Limb (tissue), 2 donors: Measurements from ENCODE around the gene XIST.
"Not testable (repeated sequence)": the region's sequence is repeated elsewhere in the genome, so short reads cannot be mapped to it uniquely, and the experiment has no call there.

Experiments
- DNase-seq, 2 donors: peaks; one replicate each; pipeline ENCODE4 v3.0.0-alpha.2; 2016; ENCODE audit errors: extremely low spot score in 2 of 2

The XIST gene

GRCh38 chrX:73840120-73840924, 12.2 kb downstream of the XIST start:
- no peak for DNase-seq

GRCh38 chrX:73839152-73839551, 13.4 kb downstream of the XIST start:
- no peak for DNase-seq

DNA sequence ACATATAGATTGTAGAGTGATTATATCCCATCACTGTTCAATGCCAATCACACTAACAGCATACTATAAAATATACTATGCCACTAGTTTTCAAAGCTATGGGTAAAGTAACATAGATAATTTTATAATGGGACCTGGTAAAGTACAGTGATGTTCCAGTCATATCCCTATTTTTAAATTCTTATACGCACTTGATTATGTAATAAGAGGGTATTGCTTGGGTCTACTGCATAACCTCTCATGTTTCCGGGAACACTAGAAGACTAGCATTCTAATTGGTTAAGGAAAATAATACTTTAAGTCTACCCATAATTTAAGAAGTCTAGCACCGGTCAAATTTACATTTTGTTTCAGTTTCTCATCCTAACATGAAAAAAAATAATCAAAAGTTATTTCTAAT, 14.4 kb downstream of the XIST start:
- DNase-seq, result no peak

DNA sequence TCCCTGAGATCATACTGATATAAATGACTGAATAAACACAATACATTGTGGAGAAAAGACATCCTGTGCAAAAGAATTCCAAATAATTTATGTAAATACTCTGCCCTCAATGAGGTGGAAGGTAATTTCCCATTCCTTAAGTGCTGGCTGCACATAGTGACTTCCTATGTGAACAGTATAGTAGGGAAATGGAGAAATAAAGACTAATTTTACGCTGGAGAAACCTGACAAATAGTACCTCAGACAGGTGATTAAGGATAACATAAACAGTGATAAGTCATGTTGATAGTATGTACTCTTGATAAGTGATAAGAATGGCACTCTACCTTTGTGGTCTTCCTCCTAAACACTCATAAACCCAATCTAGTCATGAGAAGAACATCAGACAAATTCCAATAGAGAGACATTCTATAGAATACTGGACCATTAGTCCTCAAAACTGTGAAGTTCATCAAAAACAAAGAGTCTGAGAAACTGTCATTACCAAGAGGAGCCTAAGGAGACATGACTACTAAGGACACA, 15.5 kb downstream of the XIST start:
- DNase-seq, result no peak

DNA sequence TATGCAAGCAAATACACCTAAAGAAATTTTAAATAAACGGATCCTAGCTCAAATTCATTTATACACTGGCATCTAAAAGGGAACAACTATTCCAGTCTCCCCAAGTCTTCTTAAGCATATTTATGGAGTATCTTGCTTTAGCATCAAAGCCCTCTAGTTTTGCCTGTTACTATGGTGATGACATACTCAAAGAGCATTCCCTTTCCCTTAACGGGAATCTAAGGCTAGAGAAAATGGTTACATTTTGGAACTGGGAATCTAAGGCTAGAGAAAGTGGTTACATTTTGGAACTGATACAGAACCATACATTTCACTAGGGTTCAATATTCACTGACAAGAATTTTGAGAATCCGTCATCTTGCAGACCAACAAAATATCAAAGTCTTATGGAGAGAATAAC, 18.3 kb downstream of the XIST start:
- no peak for DNase-seq

GRCh38 chrX:73832319-73832718, 20.2 kb downstream of the XIST start:
- DNase-seq, result no peak

GRCh38 chrX:73831500-73831899, 21.0 kb downstream of the XIST start:
- DNase-seq, result no peak

DNA sequence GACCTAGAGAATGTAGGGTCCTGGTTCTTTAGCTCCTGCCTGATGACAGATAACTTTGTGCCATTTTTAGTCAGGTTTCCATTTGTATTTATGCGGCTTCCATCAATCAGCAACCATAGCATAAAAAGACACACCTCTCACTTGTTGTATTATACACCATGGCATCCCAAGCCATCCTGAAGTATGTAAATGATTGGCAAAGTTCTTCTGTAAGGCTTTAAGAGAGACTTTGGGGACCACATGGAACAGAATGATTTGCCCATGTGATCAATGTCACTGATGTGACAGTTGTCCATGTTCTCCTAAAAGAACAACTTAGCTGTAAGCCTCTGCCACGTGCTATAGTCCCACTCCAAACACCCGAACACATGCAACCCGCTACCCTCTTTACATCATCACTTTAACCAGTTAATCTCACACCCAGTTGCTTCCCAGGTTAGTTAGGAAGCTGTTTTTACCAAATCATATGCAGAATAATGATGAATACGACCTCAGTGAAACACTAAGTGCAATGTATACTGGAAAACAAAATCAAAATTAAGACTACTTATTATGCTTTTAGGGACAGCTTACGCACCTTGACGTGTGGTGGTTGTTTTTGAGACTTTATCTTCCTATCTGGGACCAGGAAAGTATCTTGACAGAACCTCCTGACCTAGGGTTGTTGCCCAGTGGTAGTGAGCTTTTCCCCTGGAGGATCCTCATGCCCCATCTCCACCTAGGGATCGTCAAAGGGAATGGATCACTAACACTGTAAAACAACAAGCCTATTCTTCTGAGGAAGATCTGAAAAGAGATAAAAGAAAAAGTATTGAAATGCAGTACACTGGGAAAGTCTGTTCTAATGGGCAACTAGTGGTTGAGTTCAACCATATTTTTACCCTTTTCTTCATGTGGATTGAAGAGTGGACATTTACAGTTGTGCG, 21.8 kb downstream of the XIST start:
- no peak for DNase-seq

DNA sequence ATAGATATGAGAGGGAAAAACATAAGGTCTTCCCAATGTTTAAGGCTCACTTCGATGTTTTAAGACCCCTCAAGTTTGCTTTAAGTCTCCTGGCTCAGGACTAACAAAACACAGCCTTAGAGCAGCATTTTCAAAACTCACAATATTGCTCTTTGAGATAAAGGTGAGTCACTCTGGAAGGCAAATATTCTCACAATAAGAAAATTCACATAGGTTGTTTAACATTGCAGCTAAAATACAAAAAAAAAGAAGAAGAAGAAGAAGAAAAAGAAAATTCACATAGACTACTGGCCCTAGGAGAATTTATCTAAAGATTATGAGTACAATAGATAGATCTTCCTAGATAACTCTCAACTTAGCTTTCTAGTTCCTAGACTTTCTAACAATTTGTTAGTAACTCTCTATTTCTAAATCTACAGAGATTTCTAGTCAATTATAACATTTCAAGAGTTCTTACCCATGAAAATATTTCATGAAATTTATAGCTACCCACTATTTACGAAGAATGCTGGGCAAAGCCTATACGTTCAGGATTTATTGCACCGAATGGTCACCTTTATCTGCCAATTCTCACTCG, 22.5 kb downstream of the XIST start:
- DNase-seq, result no peak

- no peak for DNase-seq
Observed at GRCh38 chrX:73828080-73828720, 24.3 kb downstream of the XIST start.

DNA sequence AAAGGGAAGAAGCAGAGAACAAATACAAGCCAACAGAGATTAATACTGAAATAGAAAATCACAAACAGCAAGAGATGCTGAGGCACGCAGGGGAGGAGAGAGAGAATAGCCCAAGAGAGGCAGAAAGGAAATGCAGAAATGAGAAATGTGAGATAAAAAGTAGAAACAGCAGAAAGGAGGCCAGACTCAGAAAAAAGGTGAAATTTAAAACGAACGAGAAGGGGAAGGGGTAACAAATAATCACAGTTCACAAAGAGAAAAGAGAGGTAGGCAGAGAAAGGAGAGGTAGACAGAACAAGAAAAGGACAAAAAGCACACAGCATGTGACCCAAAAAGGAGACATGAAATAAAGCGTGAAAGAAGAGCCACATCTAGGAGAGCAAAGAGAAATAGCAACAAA, 25.1 kb downstream of the XIST start:
- no peak for DNase-seq

DNA sequence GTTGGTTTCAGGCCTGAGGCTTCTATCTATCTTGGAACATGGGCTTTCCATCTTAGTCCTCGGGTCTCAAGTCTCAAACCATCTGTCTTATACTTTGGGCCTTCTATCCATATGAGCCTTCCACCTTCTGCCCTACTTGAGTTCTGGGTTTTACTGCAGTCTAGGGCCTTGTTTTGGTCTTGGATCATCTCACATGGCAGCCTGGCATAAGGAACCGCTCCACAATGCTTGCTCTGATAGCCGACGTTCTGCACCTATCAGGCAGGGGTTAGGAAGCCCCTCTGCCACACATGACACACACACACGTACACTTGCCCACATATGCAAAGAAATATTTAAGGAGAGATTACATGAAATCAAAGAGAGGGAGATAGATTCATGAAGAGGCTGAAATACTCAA, 25.5 kb downstream of the XIST start:
- DNase-seq, result no peak

DNA sequence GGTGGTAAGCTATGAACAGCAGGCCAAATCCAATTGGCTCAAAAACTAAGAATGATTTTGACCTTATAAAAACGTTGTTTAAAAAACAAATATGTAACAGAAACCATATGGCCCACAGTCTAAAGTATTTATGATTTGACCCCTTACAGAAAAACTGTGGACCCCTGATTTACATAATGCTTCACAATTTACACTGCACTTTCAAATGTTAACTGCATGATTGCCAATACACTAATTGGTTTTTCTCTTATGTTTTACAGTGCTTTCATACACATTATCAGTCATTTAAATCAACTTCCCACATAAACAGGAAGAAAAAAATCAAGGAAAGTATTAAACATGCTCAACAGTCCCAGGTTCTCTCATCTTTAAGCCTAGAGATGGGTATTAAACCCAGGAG, 26.9 kb downstream of the XIST start:
- no peak for DNase-seq

- DNase-seq, result no peak
Observed at GRCh38 chrX:73823473-73824004, 29.0 kb downstream of the XIST start.

- DNase-seq, result no peak
Observed at GRCh38 chrX:73822775-73823174, 29.7 kb downstream of the XIST start.

- no peak for DNase-seq
Observed at GRCh38 chrX:73821921-73822559, 30.5 kb downstream of the XIST start.

DNA sequence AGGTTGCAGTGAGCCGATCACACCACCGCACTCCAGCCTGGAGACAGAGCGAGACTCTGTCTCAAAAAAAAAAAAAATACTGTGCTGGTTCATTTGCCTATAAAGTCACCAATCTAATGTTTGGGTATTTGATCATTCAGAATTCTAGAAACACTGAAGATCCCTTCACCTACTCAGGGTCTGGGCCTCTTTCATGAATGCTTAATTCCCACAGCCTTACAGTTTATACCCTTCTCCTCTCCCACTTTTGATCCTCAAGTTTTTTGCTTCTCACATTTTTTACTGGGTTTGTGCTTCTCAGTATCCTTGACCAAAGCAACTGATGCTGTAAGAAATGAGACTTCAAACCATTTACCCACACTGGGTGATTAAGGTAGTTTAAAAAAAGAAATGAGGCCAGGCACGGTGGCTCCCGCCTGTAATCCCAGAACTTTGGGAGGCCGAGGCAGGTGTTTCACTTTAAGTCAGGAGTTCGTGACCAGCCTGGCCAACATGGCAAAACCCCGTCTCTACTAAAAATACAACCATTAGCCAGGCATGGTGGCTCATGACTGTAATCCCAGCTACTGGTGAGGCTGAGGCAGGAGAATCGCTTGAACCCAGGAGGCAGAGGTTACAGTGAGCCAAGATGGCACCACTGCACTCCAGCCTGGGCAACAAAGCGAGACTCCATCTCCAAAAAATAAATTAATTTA, 32.5 kb downstream of the XIST start:
- not testable (repeated sequence) for DNase-seq

DNA sequence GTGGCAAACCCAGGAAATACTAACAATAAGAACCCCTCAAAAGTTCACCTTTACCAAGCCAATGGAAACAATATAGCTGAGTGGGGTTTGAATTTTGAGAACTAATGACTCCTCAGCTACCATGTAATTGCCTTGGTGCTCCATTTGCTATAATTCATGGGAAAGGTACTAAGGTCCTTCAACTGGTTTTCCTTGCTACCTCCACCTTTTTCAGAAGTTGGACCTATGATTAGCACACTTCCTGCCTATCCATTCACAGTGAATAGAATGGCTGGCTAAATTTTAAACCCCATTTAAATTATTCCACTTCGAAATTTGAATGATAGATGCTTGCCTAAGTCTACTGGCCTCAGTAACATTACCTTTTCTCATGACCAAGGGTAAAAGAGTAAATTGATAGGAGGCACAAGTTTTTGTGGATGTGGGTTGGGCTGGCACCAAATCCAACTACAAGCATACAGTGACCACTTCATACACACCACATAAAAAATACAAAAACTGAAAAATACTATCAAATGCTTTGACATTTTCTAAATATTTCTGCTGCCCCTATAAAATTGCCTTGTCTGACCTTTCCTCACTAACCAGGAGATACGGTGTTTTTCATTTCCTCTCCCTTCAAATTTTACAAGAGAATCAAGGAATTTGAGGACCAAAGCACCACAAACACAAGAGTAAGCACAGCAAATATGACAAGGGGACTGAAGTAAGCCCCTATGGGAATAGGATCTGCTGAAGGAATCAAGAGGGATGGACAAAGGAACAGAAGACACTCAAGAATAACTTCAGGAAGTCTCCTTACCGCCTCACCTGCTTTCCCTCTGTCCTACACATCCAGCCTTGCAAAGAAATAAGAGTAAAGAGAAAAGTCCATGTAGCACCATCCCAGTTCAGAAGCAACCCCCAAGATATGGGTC, 34.1 kb downstream of the XIST start:
- DNase-seq, result no peak
